ENCODE results near the gene CSDE1.

CSDE1 gene

GRCh38 chr1:114694540-114695310 lies 63.1 kb downstream of the CSDE1 start:
- Histone ChIP-seq H3K36me3 (no peaks in the 10 kb centered on the region), H3K27me3 (peaks cover 29% of the 10 kb centered on the region), H3K4me3 (ENCODE audit: low read depth, low read length) (no peak overlapping the region), H3K4me1 (no peaks in the 10 kb centered on the region), H3K9me3 (no peaks in the 10 kb centered on the region)
- TF ChIP-seq CTCF (IDR thresholded peaks at IDR 0.05; ENCODE audit: low read depth, low read length) = no peak
- DNase-seq = no peak

GRCh38 chr1:114692947-114693346 lies 64.8 kb downstream of the CSDE1 start:
- no peak for DNase-seq
- Histone ChIP-seq H3K4me1 (no peaks in the 10 kb centered on the region), H3K27me3 (peaks cover 30% of the 10 kb centered on the region), H3K36me3 (no peaks in the 10 kb centered on the region), H3K4me3 (ENCODE audit: low read depth, low read length) (no peak overlapping the region), H3K9me3 (no peaks in the 10 kb centered on the region)
- no peak for TF ChIP-seq CTCF (IDR thresholded peaks at IDR 0.05; ENCODE audit: low read depth, low read length)

- peaks cover 21% of the 10 kb centered on the region for H3K27me3 ChIP-seq
- H3K4me1 ChIP-seq = no peaks in the 10 kb centered on the region
These were observed 66.7 kb downstream of the CSDE1 start for GRCh38 chr1:114691061-114691460.

GRCh38 chr1:114690148-114690547 lies 67.6 kb downstream of the CSDE1 start:
- TF ChIP-seq CTCF (IDR thresholded peaks at IDR 0.05; ENCODE audit: low read depth, low read length) = no peak
- Histone ChIP-seq H3K27me3 (peaks cover 19% of the 10 kb centered on the region), H3K4me1 (no peaks in the 10 kb centered on the region)

More at GRCh38 chr1:114691061-114691460, 66.7 kb downstream of the CSDE1 start:
- TF ChIP-seq CTCF (IDR thresholded peaks at IDR 0.05; ENCODE audit: low read depth, low read length) = no peak
- H3K9me3 ChIP-seq = no peaks in the 10 kb centered on the region
- no peak for DNase-seq
- no peak overlapping the region for H3K4me3 ChIP-seq (ENCODE audit: low read depth, low read length)
- H3K36me3 ChIP-seq = no peaks in the 10 kb centered on the region

GRCh38 chr1:114688526-114688925 lies 69.3 kb downstream of the CSDE1 start:
- no peak for TF ChIP-seq CTCF (IDR thresholded peaks at IDR 0.05; ENCODE audit: low read depth, low read length)

More at GRCh38 chr1:114690148-114690547, 67.6 kb downstream of the CSDE1 start:
- H3K9me3 ChIP-seq = no peaks in the 10 kb centered on the region
- no peaks in the 10 kb centered on the region for H3K36me3 ChIP-seq
- no peak overlapping the region for H3K4me3 ChIP-seq (ENCODE audit: low read depth, low read length)
- no peak for DNase-seq

GRCh38 chr1:114685851-114686250 lies 71.9 kb downstream of the CSDE1 start:
- Histone ChIP-seq H3K27me3 (peaks cover 41% of the 10 kb centered on the region), H3K9me3 (no peaks in the 10 kb centered on the region), H3K4me3 (ENCODE audit: low read depth, low read length) (no peak overlapping the region), H3K4me1 (no peaks in the 10 kb centered on the region), H3K36me3 (no peaks in the 10 kb centered on the region)
- no peak for DNase-seq
- no peak for TF ChIP-seq CTCF (IDR thresholded peaks at IDR 0.05; ENCODE audit: low read depth, low read length)

More at GRCh38 chr1:114688526-114688925, 69.3 kb downstream of the CSDE1 start:
- Histone ChIP-seq H3K36me3 (no peaks in the 10 kb centered on the region), H3K9me3 (no peaks in the 10 kb centered on the region), H3K4me1 (no peaks in the 10 kb centered on the region), H3K4me3 (ENCODE audit: low read depth, low read length) (no peak overlapping the region), H3K27me3 (peaks cover 31% of the 10 kb centered on the region)
- DNase-seq = no peak

All from BE2C (cell line).